Breast epithelium (tissue), 3 donors: Measurements from ENCODE around the gene SMARCAD1.

ENCODE experiments used
- CTCF ChIP-seq, 3 donors: fragments of 450-650 bp; IDR thresholded peaks; one replicate each; pipeline ENCODE4 v1.5.1; 2016 to 2017; ENCODE audit warnings: antibody characterized with exemption in 3 of 3, mild to moderate bottlenecking in 3 of 3, moderate library complexity in 3 of 3
- POLR2A ChIP-seq: fragments of 450-650 bp; IDR thresholded peaks from one replicate; pipeline ENCODE4 v1.6.1; 2016; ENCODE audit warnings: antibody characterized with exemption, mild to moderate bottlenecking, moderate library complexity
- POLR2AphosphoS5 ChIP-seq, 3 donors: sonication (generic); formaldehyde crosslinking; IDR thresholded peaks; one replicate each; pipeline ENCODE4 v1.6.1; 2017; ENCODE audit warnings: antibody characterized with exemption in 3 of 3

GRCh38 chr4:94334476-94334875, 126.8 kb downstream of the SMARCAD1 start:
- no peak for TF ChIP-seq CTCF (IDR thresholded peaks at IDR 0.05)
- no peak for TF ChIP-seq POLR2A
- no peak for TF ChIP-seq POLR2AphosphoS5 (IDR thresholded peaks at IDR 0.05)
